Hepatocyte (in vitro differentiated cells): ENCODE results near the gene POLR3GL. TPM values are rescaled to one million over a fixed set of nuclear protein-coding genes. Genes with fewer than 3 reads are reported as not detected.

ENCODE experiments used
- DNase-seq: peaks from one replicate; pipeline ENCODE4 v3.0.0-alpha.2; 2016; ENCODE audit warnings: low spot score
- H2AFZ ChIP-seq: fragments of 200-600 bp; sonication (generic); 2 replicates; pipeline ENCODE4 v1.6.0; 2016; ENCODE audit warnings: antibody characterized with exemption, mild to moderate bottlenecking
- H3K27ac ChIP-seq: fragments of 200-600 bp; sonication (generic); 2 replicates; pipeline ENCODE4 v1.5.1; 2016; ENCODE audit warnings: mild to moderate bottlenecking
- H3K27me3 ChIP-seq: fragments of 200-600 bp; sonication (generic); 2 replicates; pipeline ENCODE4 v1.6.1; 2016
- H3K36me3 ChIP-seq: fragments of 200-600 bp; sonication (generic); replicated peaks from 2 replicates; pipeline ENCODE4 v1.5.1; 2016; ENCODE audit warnings: low read depth; ENCODE audit not compliant: insufficient read depth
- H3K4me1 ChIP-seq: fragments of 200-600 bp; sonication (generic); 2 replicates; pipeline ENCODE4 v1.5.1; 2016; ENCODE audit warnings: mild to moderate bottlenecking, moderate library complexity; ENCODE audit not compliant: insufficient read depth
- H3K4me2 ChIP-seq: fragments of 200-600 bp; sonication (generic); 2 replicates; pipeline ENCODE4 v1.6.0; 2016
- H3K4me3 ChIP-seq: fragments of 200-600 bp; sonication (generic); 2 replicates; pipeline ENCODE4 v1.5.1; 2016; ENCODE audit warnings: mild to moderate bottlenecking
- H3K79me2 ChIP-seq: fragments of 200-600 bp; sonication (generic); 2 replicates; pipeline ENCODE4 v1.6.0; 2017; ENCODE audit warnings: mild to moderate bottlenecking
- H3K9me2 ChIP-seq: fragments of 200-600 bp; sonication (generic); replicated peaks from 2 replicates; pipeline ENCODE4 v1.6.0; 2017; ENCODE audit warnings: mild to moderate bottlenecking; ENCODE audit not compliant: insufficient read depth
- H3K9me3 ChIP-seq: fragments of 200-600 bp; sonication (generic); 2 replicates; pipeline ENCODE4 v1.5.1; 2016; ENCODE audit warnings: low read depth, mild to moderate bottlenecking
- H4K20me1 ChIP-seq: fragments of 200-600 bp; sonication (generic); 2 replicates; pipeline ENCODE4 v1.6.0; 2016; ENCODE audit warnings: mild to moderate bottlenecking; ENCODE audit not compliant: insufficient read depth, poor library complexity, severe bottlenecking
- EZH2 ChIP-seq: fragments of 200-600 bp; sonication (generic); IDR thresholded peaks from 2 replicates; pipeline ENCODE4 v1.6.1; 2016; ENCODE audit warnings: antibody characterized with exemption, mild to moderate bottlenecking, borderline replicate concordance
- EZH2phosphoT487 ChIP-seq: fragments of 200-600 bp; sonication (generic); IDR thresholded peaks from one replicate; pipeline ENCODE4 v1.6.1; 2018; ENCODE audit warnings: antibody characterized with exemption, mild to moderate bottlenecking, low read depth, moderate library complexity; ENCODE audit not compliant: unreplicated experiment, severe bottlenecking
- WGBS: methylation state at CpG from one replicate; pipeline ENCODE4 v1.1.6; 2016; ENCODE audit warnings: low lambda C conversion rate; ENCODE audit errors: missing lambda C conversion rate; 5-methylcytosine and 5-hydroxymethylcytosine counted together
- polyA plus RNA-seq: library from polyadenylated mRNA; unstranded; fragments of >200 nt; fragmentation: Nextera tagmentation; extraction: Ambion mirVana; gene quantifications from 2 replicates; pipeline ENCODE4 v1.2.1, GENCODE V29; 2016
- total RNA-seq: library from RNA; depleted of rRNA; stranded (reverse); fragments of >200 nt; gene quantifications from 2 replicates; pipeline ENCODE4 v1.2.3, GENCODE V29; 2014
- TF ChIP-seq, protein P1 (sequence below): fragments of 200-600 bp; sonication (generic); IDR thresholded peaks from 2 replicates; pipeline ENCODE4 v1.5.1; 2016; ENCODE audit warnings: antibody characterized with exemption, mild to moderate bottlenecking; ENCODE audit not compliant: poor library complexity

POLR3GL gene
- total and polyA plus RNA-seq, 2 experiments from 2014 or later: 10.5 to 27.3 TPM

DNA sequence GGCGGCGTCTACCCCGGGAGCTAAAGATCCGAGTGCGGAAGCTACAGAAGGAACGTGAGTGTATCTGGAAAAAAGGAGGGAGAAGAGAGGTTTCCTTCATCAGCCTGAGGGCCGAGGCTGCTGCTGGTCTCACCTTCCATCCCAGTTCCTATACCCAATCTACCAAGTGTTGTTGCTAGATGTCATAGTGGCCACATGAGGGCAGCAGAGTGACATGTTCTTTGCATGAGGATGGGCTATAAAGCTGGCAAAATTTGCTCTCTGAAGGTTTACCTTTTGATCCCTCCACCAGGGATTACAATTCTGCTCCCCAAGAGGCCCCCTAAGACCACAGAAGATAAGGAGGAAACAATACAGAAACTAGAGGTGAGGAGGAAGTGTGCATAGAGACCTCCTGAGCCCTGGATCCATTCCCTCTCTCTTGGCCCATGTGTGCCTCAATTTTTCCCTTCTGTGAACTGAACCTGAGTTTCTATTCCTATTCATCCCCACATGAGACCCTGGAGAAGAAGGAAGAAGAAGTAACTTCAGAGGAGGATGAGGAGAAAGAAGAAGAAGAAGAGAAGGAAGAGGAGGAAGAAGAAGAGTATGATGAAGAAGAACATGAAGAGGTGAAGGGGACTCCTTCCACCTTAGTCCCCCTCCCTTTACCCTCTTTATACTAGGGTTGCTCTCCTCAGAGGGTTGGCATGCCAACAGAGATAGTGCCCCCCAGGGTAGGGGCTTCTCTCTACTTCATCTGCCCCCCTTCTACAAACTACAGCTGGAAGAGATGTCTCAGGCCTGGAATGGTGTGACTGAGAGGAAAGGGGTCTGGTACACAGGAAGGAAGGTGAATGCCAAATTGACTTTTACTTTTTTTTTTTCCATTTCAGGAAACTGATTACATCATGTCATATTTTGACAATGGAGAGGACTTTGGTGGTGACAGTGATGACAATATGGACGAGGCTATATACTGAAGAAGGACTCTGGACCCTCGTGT lies 13.3 kb downstream of the POLR3GL start:
- H3K4me1 ChIP-seq: peaks cover 21% of the 10 kb centered on the region
- peak overlapping the region; percentile 41 for H2AFZ ChIP-seq
- peak overlapping the region; percentile 94 for H3K27ac ChIP-seq
- no peaks in the 10 kb centered on the region for H4K20me1 ChIP-seq
- H3K9me3 ChIP-seq: no peaks in the 10 kb centered on the region
- WGBS: 21% methylated on average over 9 of the region's 9 CpGs
- TF ChIP-seq, protein P1, sequence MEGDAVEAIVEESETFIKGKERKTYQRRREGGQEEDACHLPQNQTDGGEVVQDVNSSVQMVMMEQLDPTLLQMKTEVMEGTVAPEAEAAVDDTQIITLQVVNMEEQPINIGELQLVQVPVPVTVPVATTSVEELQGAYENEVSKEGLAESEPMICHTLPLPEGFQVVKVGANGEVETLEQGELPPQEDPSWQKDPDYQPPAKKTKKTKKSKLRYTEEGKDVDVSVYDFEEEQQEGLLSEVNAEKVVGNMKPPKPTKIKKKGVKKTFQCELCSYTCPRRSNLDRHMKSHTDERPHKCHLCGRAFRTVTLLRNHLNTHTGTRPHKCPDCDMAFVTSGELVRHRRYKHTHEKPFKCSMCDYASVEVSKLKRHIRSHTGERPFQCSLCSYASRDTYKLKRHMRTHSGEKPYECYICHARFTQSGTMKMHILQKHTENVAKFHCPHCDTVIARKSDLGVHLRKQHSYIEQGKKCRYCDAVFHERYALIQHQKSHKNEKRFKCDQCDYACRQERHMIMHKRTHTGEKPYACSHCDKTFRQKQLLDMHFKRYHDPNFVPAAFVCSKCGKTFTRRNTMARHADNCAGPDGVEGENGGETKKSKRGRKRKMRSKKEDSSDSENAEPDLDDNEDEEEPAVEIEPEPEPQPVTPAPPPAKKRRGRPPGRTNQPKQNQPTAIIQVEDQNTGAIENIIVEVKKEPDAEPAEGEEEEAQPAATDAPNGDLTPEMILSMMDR: peak; percentile 89
- TF ChIP-seq EZH2phosphoT487: no peak
- no peaks in the 10 kb centered on the region for H3K79me2 ChIP-seq
- H3K27me3 ChIP-seq: no peaks in the 10 kb centered on the region
- H3K9me2 ChIP-seq: no peaks in the 10 kb centered on the region
- DNase-seq: peak; percentile 91
- no peaks in the 10 kb centered on the region for H3K36me3 ChIP-seq
- H3K4me3 ChIP-seq: no peak overlapping the region
- H3K4me2 ChIP-seq: peak overlapping the region; percentile 62

DNA sequence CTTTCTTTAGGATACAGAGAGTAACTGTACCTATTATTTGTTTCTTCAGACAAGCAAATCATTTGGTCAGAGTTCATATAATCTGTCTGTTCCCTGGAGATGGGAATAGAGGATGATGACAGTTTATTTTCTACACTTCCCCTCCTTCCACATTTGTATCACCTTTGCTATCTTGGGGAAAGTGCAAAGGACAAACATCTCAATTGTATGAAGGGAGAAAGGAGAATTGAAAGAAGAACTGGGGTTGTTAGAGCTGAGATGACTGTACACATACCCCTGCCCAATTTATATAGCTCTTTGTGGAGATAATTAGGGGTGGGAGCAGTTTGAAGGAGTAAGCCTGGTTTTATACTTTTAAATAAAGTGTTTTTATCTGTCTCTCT lies 14.0 kb downstream of the POLR3GL start:
- Histone ChIP-seq H3K4me1 (peaks cover 21% of the 10 kb centered on the region), H3K9me2 (no peaks in the 10 kb centered on the region), H3K4me2 (peak overlapping the region; percentile 62), H3K79me2 (no peaks in the 10 kb centered on the region), H3K4me3 (no peak overlapping the region), H3K36me3 (no peaks in the 10 kb centered on the region), H3K27me3 (no peaks in the 10 kb centered on the region), H2AFZ (peak overlapping the region; percentile 7), H3K9me3 (no peaks in the 10 kb centered on the region), H4K20me1 (no peaks in the 10 kb centered on the region), H3K27ac (peak overlapping the region; percentile 94)
- no peak for DNase-seq
- TF ChIP-seq, protein P1: no peak
- TF ChIP-seq EZH2phosphoT487 (no peak), EZH2 (no peak)

DNA sequence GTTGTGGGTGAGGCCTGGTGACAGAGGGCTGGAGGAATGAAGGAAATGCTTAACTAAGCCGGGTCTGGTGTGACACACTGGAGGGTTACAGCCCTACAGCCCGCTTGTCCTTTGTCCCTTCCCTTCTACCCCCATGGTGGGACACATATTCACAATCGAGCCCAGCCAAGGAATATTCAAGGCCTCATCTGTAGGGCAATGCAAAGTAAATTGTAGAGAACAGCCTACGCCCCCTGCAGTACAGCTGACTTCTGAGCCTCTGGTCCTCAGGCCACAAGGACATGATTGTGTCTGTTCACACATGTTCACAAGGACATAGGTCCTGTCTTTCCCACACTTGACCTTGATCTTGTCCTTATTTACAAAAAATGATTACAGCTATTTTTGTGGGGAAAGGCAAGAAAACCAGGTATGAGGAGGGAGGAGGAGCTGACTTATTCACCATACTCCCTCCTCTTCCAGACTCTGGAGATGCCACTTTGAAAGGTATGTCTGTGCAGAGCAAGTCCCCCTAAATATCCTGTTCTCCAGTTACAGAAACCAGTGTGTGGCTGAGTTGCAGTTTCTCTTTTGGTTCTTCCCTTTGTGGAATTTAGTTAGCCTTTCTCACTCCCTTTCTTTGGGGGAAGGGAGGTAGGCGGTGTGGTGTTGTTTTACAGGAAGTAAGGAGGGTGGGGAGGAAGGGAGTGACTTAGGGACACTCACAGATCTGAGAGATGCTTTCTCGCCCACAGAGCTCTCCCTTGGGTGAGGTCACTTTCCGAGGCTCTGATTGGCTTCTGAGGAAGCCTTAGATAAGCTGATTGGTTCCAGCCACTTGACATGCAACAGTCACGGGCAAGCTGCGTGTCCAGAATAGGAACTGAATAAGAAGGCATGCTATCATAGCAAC lies 14.6 kb downstream of the POLR3GL start:
- Histone ChIP-seq H3K27me3 (no peaks in the 10 kb centered on the region), H3K79me2 (no peaks in the 10 kb centered on the region), H3K36me3 (no peaks in the 10 kb centered on the region), H3K4me1 (peaks cover 21% of the 10 kb centered on the region), H3K9me2 (no peaks in the 10 kb centered on the region), H4K20me1 (no peaks in the 10 kb centered on the region), H2AFZ (peak overlapping the region; percentile 7), H3K27ac (peak overlapping the region; percentile 94), H3K9me3 (no peaks in the 10 kb centered on the region), H3K4me3 (no peak overlapping the region), H3K4me2 (peak overlapping the region; percentile 62)
- WGBS: 18% methylated on average over 9 of the region's 9 CpGs
- peak; percentile 95 for DNase-seq
- TF ChIP-seq, protein P1: peak; percentile 26
- no peak for TF ChIP-seq EZH2
